ENCODE data around the gene CYP1A2.

Gene CYP1A2

DNA sequence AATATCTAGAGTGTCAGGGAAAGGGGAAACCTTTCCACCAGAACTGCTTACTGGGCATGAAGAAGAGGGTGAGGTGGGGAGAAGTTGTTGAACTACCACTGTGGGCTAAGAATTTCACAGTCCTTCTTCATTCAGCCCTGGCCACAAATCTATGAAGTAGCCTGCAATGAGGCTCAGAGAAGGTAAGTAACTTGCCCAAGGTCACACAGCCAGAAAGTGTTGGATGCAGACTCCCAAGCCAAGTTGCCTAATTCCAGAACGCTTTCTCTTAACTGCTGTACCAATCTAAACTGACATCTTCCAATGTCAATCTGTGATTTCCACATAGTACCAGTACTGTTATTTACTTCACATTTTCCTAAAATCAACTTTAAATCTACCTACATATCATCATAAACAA is 25.5 kb upstream of the CYP1A2 start:
- Histone ChIP-seq H3K79me2 (ENCODE audit: insufficient read depth, low read length) (no peaks in the 10 kb centered on the region), H3K27me3 (ENCODE audit: insufficient read depth, low read length, poor library complexity) (peaks cover 9% of the 10 kb centered on the region), H3K27ac (ENCODE audit: low read length) (no peak overlapping the region), H2AFZ (ENCODE audit: low read depth, low read length) (no peak overlapping the region), H3K4me1 (ENCODE audit: insufficient read depth, low read length) (no peaks in the 10 kb centered on the region), H3K4me3 (ENCODE audit: low read depth in 1 of 2, low read length in 2 of 2) (no peak overlapping the region), H4K20me1 (ENCODE audit: insufficient read depth, low read length) (no peaks in the 10 kb centered on the region), H3K9me3 (ENCODE audit: insufficient read depth, low read length, severe bottlenecking) (no peaks in the 10 kb centered on the region), H3K36me3 (ENCODE audit: insufficient read depth, low read length) (no peaks in the 10 kb centered on the region), H3K4me2 (ENCODE audit: insufficient read depth, low read length) (no peak overlapping the region), H3K9ac (ENCODE audit: low read depth, low read length) (no peak overlapping the region)
- no peak for TF ChIP-seq EZH2 (IDR thresholded peaks at IDR 0.05; ENCODE audit: borderline replicate concordance, low read depth, low read length, severe bottlenecking)
- TF ChIP-seq, protein P1, sequence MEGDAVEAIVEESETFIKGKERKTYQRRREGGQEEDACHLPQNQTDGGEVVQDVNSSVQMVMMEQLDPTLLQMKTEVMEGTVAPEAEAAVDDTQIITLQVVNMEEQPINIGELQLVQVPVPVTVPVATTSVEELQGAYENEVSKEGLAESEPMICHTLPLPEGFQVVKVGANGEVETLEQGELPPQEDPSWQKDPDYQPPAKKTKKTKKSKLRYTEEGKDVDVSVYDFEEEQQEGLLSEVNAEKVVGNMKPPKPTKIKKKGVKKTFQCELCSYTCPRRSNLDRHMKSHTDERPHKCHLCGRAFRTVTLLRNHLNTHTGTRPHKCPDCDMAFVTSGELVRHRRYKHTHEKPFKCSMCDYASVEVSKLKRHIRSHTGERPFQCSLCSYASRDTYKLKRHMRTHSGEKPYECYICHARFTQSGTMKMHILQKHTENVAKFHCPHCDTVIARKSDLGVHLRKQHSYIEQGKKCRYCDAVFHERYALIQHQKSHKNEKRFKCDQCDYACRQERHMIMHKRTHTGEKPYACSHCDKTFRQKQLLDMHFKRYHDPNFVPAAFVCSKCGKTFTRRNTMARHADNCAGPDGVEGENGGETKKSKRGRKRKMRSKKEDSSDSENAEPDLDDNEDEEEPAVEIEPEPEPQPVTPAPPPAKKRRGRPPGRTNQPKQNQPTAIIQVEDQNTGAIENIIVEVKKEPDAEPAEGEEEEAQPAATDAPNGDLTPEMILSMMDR (IDR thresholded peaks at IDR 0.05; ENCODE audit: borderline replicate concordance, extremely low read depth, low read length, poor library complexity, severe bottlenecking): no peak
- DNase-seq (no peak), ATAC-seq (ENCODE audit: insufficient read depth, low read depth) (no peak)

DNA sequence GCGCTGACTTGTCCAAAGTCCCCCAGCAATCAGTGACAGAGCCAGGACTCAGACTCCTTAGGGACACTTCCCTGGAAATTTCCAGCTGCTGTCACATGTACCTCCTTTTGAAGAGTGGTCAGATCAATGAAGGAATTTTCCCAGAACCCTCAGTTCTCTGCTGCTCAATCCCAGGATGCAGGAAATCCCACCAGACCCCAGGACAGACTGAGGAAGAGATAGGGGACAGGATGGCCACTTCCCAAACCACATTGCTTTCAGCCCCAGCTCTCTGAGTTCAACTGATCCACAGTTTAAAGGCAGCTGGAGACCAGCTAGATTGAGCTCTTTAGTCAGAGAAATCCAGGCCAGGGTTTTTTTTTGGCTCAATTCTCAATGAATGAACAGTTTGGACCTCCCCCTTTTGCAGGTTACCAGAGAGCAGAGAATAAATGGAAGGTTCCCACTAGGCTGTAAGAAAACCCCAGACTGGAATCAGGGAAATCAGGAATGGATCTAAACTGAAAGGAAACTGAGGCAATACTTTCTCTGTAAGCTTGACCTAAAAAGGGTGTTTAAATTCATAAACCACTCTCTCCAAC is 24.8 kb upstream of the CYP1A2 start:
- no peak overlapping the region for H3K27ac ChIP-seq (ENCODE audit: low read length)
- no peak overlapping the region for H3K9ac ChIP-seq (ENCODE audit: low read depth, low read length)
- no peak overlapping the region for H2AFZ ChIP-seq (ENCODE audit: low read depth, low read length)

DNA sequence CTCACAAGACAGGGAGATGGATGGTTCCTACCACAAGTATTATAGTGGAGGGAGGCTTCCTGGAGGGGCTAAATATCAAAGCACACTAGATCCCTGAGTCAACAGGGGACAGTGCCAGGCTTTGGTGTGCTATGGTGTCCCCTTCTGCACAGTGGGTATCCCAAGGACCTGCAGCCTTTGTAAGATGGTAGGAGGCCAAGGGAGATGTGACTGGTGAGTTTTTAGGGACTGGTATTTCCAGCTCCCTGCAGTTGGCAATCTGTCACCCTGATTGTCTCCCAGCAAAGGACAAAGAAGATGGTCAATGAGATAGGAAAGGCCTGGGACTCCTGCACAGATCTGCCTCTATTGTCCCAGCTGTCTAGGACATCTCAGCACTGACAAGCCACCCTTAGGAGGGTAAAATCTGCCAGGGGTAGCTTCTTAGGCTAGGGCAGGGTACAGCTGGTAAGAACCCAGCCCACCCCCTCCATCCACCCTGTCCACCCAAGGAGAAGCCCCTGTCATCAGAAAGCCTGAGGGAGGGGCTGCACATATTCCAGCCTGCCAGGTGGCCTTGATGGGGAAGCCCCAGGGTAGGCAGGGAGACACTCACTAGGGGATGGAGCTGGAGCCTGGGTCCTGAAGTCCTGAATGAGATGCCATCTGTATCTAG is 23.9 kb upstream of the CYP1A2 start:
- TF ChIP-seq EZH2 (IDR thresholded peaks at IDR 0.05; ENCODE audit: borderline replicate concordance, low read depth, low read length, severe bottlenecking): no peak
- TF ChIP-seq, protein P1 (IDR thresholded peaks at IDR 0.05; ENCODE audit: borderline replicate concordance, extremely low read depth, low read length, poor library complexity, severe bottlenecking): no peak
- no peak for ATAC-seq (ENCODE audit: insufficient read depth, low read depth)
- H3K27ac ChIP-seq (ENCODE audit: low read length): no peak overlapping the region
- no peaks in the 10 kb centered on the region for H4K20me1 ChIP-seq (ENCODE audit: insufficient read depth, low read length)
- H3K4me3 ChIP-seq (ENCODE audit: low read depth in 1 of 2, low read length in 2 of 2): no peak overlapping the region
- DNase-seq: no peak
- H3K4me1 ChIP-seq (ENCODE audit: insufficient read depth, low read length): no peaks in the 10 kb centered on the region
- H3K9ac ChIP-seq (ENCODE audit: low read depth, low read length): no peak overlapping the region
- H3K36me3 ChIP-seq (ENCODE audit: insufficient read depth, low read length): no peaks in the 10 kb centered on the region
- no peak overlapping the region for H3K4me2 ChIP-seq (ENCODE audit: insufficient read depth, low read length)
- peaks cover 8% of the 10 kb centered on the region for H3K27me3 ChIP-seq (ENCODE audit: insufficient read depth, low read length, poor library complexity)
- no peaks in the 10 kb centered on the region for H3K79me2 ChIP-seq (ENCODE audit: insufficient read depth, low read length)
- H3K9me3 ChIP-seq (ENCODE audit: insufficient read depth, low read length, severe bottlenecking): no peaks in the 10 kb centered on the region
- H2AFZ ChIP-seq (ENCODE audit: low read depth, low read length): no peak overlapping the region

More for the DNA sequence above, 24.8 kb upstream of the CYP1A2 start:
- Histone ChIP-seq H4K20me1 (ENCODE audit: insufficient read depth, low read length) (no peaks in the 10 kb centered on the region), H3K4me3 (ENCODE audit: low read depth in 1 of 2, low read length in 2 of 2) (no peak overlapping the region), H3K79me2 (ENCODE audit: insufficient read depth, low read length) (no peaks in the 10 kb centered on the region), H3K4me2 (ENCODE audit: insufficient read depth, low read length) (no peak overlapping the region), H3K4me1 (ENCODE audit: insufficient read depth, low read length) (no peaks in the 10 kb centered on the region), H3K36me3 (ENCODE audit: insufficient read depth, low read length) (no peaks in the 10 kb centered on the region), H3K9me3 (ENCODE audit: insufficient read depth, low read length, severe bottlenecking) (no peaks in the 10 kb centered on the region), H3K27me3 (ENCODE audit: insufficient read depth, low read length, poor library complexity) (peaks cover 8% of the 10 kb centered on the region)
- DNase-seq (no peak), ATAC-seq (ENCODE audit: insufficient read depth, low read depth) (no peak)
- TF ChIP-seq, protein P1 (IDR thresholded peaks at IDR 0.05; ENCODE audit: borderline replicate concordance, extremely low read depth, low read length, poor library complexity, severe bottlenecking): no peak
- TF ChIP-seq EZH2 (IDR thresholded peaks at IDR 0.05; ENCODE audit: borderline replicate concordance, low read depth, low read length, severe bottlenecking): no peak

All from DND-41 (cell line).